ENCODE data around the gene RAB37. TPM values are rescaled to one million over a fixed set of nuclear protein-coding genes. Genes with fewer than 3 reads are reported as not detected.
A peak's percentile ranks its signal among the peaks of the same experiment; 100 is the strongest.

RAB37 gene
- total and polyA plus RNA-seq, 2 of the 13 experiments (the other 11 are each of a cell fraction or from before 2014, with no cell fraction given) = 0.91 to 3.7 TPM

DNA sequence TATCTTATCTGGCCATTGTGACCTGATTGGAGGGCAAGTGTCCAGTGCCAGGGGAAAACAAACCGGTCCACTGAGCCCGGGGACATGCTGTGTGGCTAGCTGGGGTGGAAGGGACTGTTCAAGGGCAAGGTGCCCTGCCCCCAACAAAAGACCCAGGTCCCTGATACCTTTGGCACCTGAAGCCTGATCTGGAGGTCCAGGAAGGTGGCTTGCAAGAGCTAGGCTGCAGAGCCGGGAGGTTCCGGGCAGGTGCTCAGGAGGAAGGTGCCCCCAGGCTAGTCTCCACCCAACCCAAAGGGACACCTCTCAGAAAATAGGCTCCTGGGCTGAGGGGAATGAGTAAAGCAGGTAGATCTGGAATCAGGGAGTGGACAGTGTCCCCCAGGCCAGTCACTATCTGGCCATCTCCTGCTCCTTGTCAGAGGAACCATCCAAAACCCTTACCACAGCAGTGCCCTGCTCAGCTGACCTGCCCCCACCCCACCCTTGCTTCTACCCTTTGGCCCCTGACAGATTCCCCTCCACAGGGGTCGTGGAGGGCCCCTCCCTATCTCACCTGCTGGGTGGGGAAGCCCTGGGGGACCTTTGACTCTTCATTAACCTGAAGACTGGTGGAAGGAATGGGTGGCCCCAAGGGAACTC, 32.9 kb downstream of the RAB37 start (continued):
- TF ChIP-seq POLR2G (IDR thresholded peaks at IDR 0.05; ENCODE audit: low read depth, low read length) (peak; percentile 61), ZEB1 (IDR thresholded peaks at IDR 0.05; ENCODE audit: insufficient replicate concordance, low read depth) (peak; percentile 26), SIN3A (IDR thresholded peaks at IDR 0.05; ENCODE audit: borderline replicate concordance, low read depth, low read length) (0 out of 2 replicates have a peak, but pooled peaks have one; percentile 31), HOXA9 (CRISPR knock-in tag; IDR thresholded peaks at IDR 0.05; ENCODE audit: borderline replicate concordance) (no peak), KLF15 (CRISPR knock-in tag; IDR thresholded peaks at IDR 0.05; ENCODE audit: borderline replicate concordance) (no peak), ATF7 (IDR thresholded peaks at IDR 0.05) (no peak), ATF7 (CRISPR knock-in tag; IDR thresholded peaks at IDR 0.05) (no peak), SMAD1 (CRISPR knock-in tag; IDR thresholded peaks at IDR 0.05; ENCODE audit: borderline replicate concordance, low read depth) (peak; percentile 19; the same call in 1 of the 2 replicates), ESRRA (CRISPR knock-in tag; IDR thresholded peaks at IDR 0.05; ENCODE audit: low read depth) (0 out of 2 replicates have a peak, but pooled peaks have one; percentile 5), ZNF768 (CRISPR knock-in tag; IDR thresholded peaks at IDR 0.05) (peak; percentile 24; the same call in 1 of the 2 replicates), ZNF337 (CRISPR knock-in tag; IDR thresholded peaks at IDR 0.05; ENCODE audit: borderline replicate concordance, low read depth) (0 out of 2 replicates have a peak, but pooled peaks have one; percentile 2), HNRNPK (IDR thresholded peaks at IDR 0.05; ENCODE audit: low read depth, low read length, poor library complexity, severe bottlenecking) (peak; percentile 13), HNRNPL (IDR thresholded peaks at IDR 0.05; ENCODE audit: low read depth, low read length) (0 out of 2 replicates have a peak, but pooled peaks have one; percentile 33), ZFYVE20 (CRISPR knock-in tag; IDR thresholded peaks at IDR 0.05; ENCODE audit: borderline replicate concordance, low read depth) (0 out of 2 replicates have a peak, but pooled peaks have one; percentile 15), MLLT10 (CRISPR knock-in tag; IDR thresholded peaks at IDR 0.05) (no peak), KAT7 (CRISPR knock-in tag; IDR thresholded peaks at IDR 0.05; ENCODE audit: borderline replicate concordance) (no peak)
- TF ChIP-seq, protein P1, sequence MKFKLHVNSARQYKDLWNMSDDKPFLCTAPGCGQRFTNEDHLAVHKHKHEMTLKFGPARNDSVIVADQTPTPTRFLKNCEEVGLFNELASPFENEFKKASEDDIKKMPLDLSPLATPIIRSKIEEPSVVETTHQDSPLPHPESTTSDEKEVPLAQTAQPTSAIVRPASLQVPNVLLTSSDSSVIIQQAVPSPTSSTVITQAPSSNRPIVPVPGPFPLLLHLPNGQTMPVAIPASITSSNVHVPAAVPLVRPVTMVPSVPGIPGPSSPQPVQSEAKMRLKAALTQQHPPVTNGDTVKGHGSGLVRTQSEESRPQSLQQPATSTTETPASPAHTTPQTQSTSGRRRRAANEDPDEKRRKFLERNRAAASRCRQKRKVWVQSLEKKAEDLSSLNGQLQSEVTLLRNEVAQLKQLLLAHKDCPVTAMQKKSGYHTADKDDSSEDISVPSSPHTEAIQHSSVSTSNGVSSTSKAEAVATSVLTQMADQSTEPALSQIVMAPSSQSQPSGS (CRISPR knock-in tag; IDR thresholded peaks at IDR 0.05) = no peak
- TF ChIP-seq, protein P2, sequence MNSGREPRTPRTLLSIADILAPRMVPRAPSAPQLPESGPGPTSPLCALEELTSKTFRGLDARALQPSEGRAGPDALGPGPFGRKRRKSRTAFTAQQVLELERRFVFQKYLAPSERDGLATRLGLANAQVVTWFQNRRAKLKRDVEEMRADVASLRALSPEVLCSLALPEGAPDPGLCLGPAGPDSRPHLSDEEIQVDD (CRISPR knock-in tag; IDR thresholded peaks at IDR 0.05; ENCODE audit: borderline replicate concordance) = no peak

All from HepG2 (cell line).